HepG2 (cell line): ENCODE results near the gene ZC3H4. TPM values are rescaled to one million over a fixed set of nuclear protein-coding genes. Genes with fewer than 3 reads are reported as not detected.

ENCODE experiments used
- ATAC-seq: fragments of 200-7000 bp; cut with Tn5 transposase; 3 replicates; pipeline ENCODE4 v1.9.1; 2020; ENCODE audit warnings: mild to moderate bottlenecking, moderate library complexity
- BruUV-seq: library from RNA; stranded (reverse); fragments of 400-500 nt; replicated peaks from 2 replicates; lab custom pipeline; 2021; lab: Mats Ljungman, UMichigan
- CTCF ChIA-PET: fragments of 300-600 bp; formaldehyde crosslinking; extraction: SDS; loops from one replicate; lab custom pipeline; 2021; ENCODE audit warnings: low total read pairs, inconsistent platforms, low intra/inter-chr PET ratio; lab: Yijun Ruan, JAX
- POLR2A ChIA-PET: fragments of 350-600 bp; sonication (Branson Sonifier 250); formaldehyde crosslinking; loops from one replicate; lab custom pipeline; 2020; ENCODE audit warnings: antibody characterized with exemption, inconsistent platforms; lab: Yijun Ruan, JAX
- DNase-seq: peaks from one replicate; pipeline ENCODE4 v3.0.0-alpha.2; 2015; ENCODE audit warnings: low spot score
- FAIRE-seq: peaks from 3 replicates; lab custom pipeline; 2011; peaks lifted over from hg19 to GRCh38; lab: Jason Lieb, UNC
- H2AFZ ChIP-seq: one replicate; pipeline ENCODE4 v1.6.1; 2011; ENCODE audit warnings: low read length, inconsistent platforms
- H3K27ac ChIP-seq: fragments of 300-600 bp; 3 replicates; pipeline ENCODE4 v1.8.0; 2011; ENCODE audit warnings: mixed run types, mild to moderate bottlenecking, mixed read lengths, low read length, inconsistent platforms; ENCODE audit not compliant: insufficient read depth; ENCODE audit errors: extremely low read length
- H3K27me3 ChIP-seq, 2 experiments: fragments of 200-600 bp in 1 of 2; 2 replicates in 1 of 2; 3 replicates in 1 of 2; pipeline versions ENCODE4 v1.6.0 to v1.8.0; 2011; ENCODE audit warnings: low read length in 2 of 2, mild to moderate bottlenecking in 2 of 2, moderate library complexity in 2 of 2, inconsistent platforms in 1 of 2; ENCODE audit not compliant: insufficient read depth in 2 of 2, control insufficient read depth in 1 of 2
- H3K36me3 ChIP-seq, 2 experiments: fragments of 200-600 bp in 1 of 2; replicated peaks in 1 of 2; 2 replicates in 1 of 2; 3 replicates in 1 of 2; pipeline versions ENCODE4 v1.5.1 to v1.8.0; 2011; ENCODE audit warnings: low read length in 2 of 2, inconsistent platforms in 1 of 2; ENCODE audit not compliant: insufficient read depth in 2 of 2, control insufficient read depth in 1 of 2
- H3K4me1 ChIP-seq: 2 replicates; pipeline ENCODE4 v1.5.1; 2012; ENCODE audit warnings: low read length, inconsistent platforms; ENCODE audit not compliant: insufficient read depth
- H3K4me2 ChIP-seq: 2 replicates; pipeline ENCODE4 v1.6.0; 2011; ENCODE audit warnings: low read depth, low read length, inconsistent platforms
- H3K4me3 ChIP-seq, 3 experiments: fragments of 200-600 bp in 1 of 3; sonication (generic), shearing (Covaris generic) in 1 of 3; replicated peaks in 1 of 3; 2 replicates each; pipeline ENCODE4 v1.5.1; 2011 to 2016; ENCODE audit warnings: low read length in 3 of 3, inconsistent platforms in 2 of 3, low read depth in 2 of 3, mild to moderate bottlenecking in 2 of 3, control low read depth in 1 of 3, mixed read lengths in 1 of 3; ENCODE audit not compliant: insufficient read depth in 1 of 3
- H3K79me2 ChIP-seq: one replicate; pipeline ENCODE4 v1.6.1; 2011; ENCODE audit warnings: low read length, inconsistent platforms; ENCODE audit not compliant: insufficient read depth
- H3K9ac ChIP-seq: 2 replicates; pipeline ENCODE4 v1.6.0; 2011; ENCODE audit warnings: mild to moderate bottlenecking, low read depth, low read length, inconsistent platforms; ENCODE audit not compliant: insufficient read depth
- H3K9me3 ChIP-seq: 2 replicates; pipeline ENCODE4 v1.5.1; 2012; ENCODE audit warnings: mild to moderate bottlenecking, low read length
- H4K20me1 ChIP-seq: 2 replicates; pipeline ENCODE4 v1.6.0; 2011; ENCODE audit warnings: inconsistent platforms, mild to moderate bottlenecking, low read length, moderate library complexity; ENCODE audit not compliant: insufficient read depth
- FOXA1 ChIP-seq, 2 experiments: fragments of 450-650 bp in 1 of 2; sonication (generic) in 1 of 2; formaldehyde crosslinking in 1 of 2; IDR thresholded peaks; 2 replicates each; pipeline versions ENCODE4 v1.4.0 to v1.6.1; 2016 to 2020; ENCODE audit warnings: missing genetic modification reagents in 1 of 2
- FOXA3 ChIP-seq: IDR thresholded peaks from 2 replicates; pipeline ENCODE4 v1.6.1; 2016; ENCODE audit warnings: missing genetic modification reagents, missing compliant biosample characterization
- HNRNPH1 ChIP-seq: fragments of 200-400 bp; formaldehyde crosslinking; optimal IDR thresholded peaks from 2 replicates; pipeline ENCODE3; 2017; ENCODE audit warnings: mild to moderate bottlenecking, low read depth, low read length
- LCORL ChIP-seq, 2 experiments: fragments of 450-650 bp in 1 of 2; sonication (generic) in 1 of 2; formaldehyde crosslinking in 1 of 2; IDR thresholded peaks; 2 replicates each; pipeline versions ENCODE4 v1.5.0 to v1.6.1; 2017 to 2020; ENCODE audit warnings: antibody characterized with exemption in 1 of 2, missing genetic modification reagents in 1 of 2
- SAP130 ChIP-seq: IDR thresholded peaks from 2 replicates; pipeline ENCODE4 v1.6.1; 2016; ENCODE audit warnings: low read depth
- TEAD3 ChIP-seq: optimal IDR thresholded peaks from 2 replicates; pipeline ENCODE3; 2016; ENCODE audit warnings: borderline replicate concordance
- ZBTB3 ChIP-seq: sonication (generic); formaldehyde crosslinking; IDR thresholded peaks from 2 replicates; pipeline ENCODE4 v1.4.0; 2020; ENCODE audit warnings: low read depth, mild to moderate bottlenecking, moderate library complexity, missing genetic modification reagents, borderline replicate concordance
- ZFP36L1 ChIP-seq: sonication (generic); formaldehyde crosslinking; IDR thresholded peaks from 2 replicates; pipeline ENCODE4 v1.8.0; 2022; ENCODE audit warnings: mild to moderate bottlenecking, missing genetic modification reagents, moderate library complexity
- ZNF260 ChIP-seq: sonication (generic); formaldehyde crosslinking; IDR thresholded peaks from 2 replicates; pipeline ENCODE4 v1.4.0; 2020; ENCODE audit warnings: missing genetic modification reagents, low read depth, mild to moderate bottlenecking, borderline replicate concordance
- ZNF577 ChIP-seq: sonication (generic); formaldehyde crosslinking; IDR thresholded peaks from 2 replicates; pipeline ENCODE4 v1.4.0; 2020; ENCODE audit warnings: mild to moderate bottlenecking, low read depth, missing genetic modification reagents, borderline replicate concordance
- WGBS: methylation state at CpG from one replicate; pipeline ENCODE4 v1.1.6; 2017; ENCODE audit warnings: low lambda C conversion rate; 5-methylcytosine and 5-hydroxymethylcytosine counted together
- in situ Hi-C: cut with HindIII; loops from 2 replicates; pipeline ENCODE4 v1.10.0; 2017; ENCODE audit warnings: low pct_unique_long_range_greater_than_20kb; ENCODE audit not compliant: extremely low pct_ligation_motif_present
- intact Hi-C: fragments of 100-400 bp; cut with micrococcal nuclease; formaldehyde crosslinking; loops from one replicate; pipeline ENCODE4 v1.10.0; 2022; ENCODE audit not compliant: unreplicated experiment
- polyA plus RNA-seq, 8 experiments: library from polyadenylated mRNA; depleted of rRNA in 3 of 8; stranded (reverse) in 7 of 8; unstranded in 1 of 8; fragments of >200 nt; fragmentation: Illumina TruSeq in 4 of 8; extraction: Trizol in 4 of 8; gene quantifications; 2 replicates each; pipeline versions ENCODE4 v1.2.1 to v1.2.3, GENCODE V29; 2011 to 2016; ENCODE audit warnings: low read depth in 4 of 8, missing spikeins in 1 of 8, mixed read lengths in 1 of 8; ENCODE audit not compliant: insufficient read depth in 1 of 8
- total RNA-seq, 5 experiments: library from RNA; depleted of rRNA; stranded (reverse); fragments of >200 nt; fragmentation: Illumina TruSeq; extraction: Trizol; gene quantifications; 2 replicates each; pipeline ENCODE4 v1.2.3, GENCODE V29; 2016; ENCODE audit warnings: low read depth in 1 of 5
- TF ChIP-seq, protein P1 (sequence below): sonication (generic); formaldehyde crosslinking; IDR thresholded peaks from 2 replicates; pipeline ENCODE4 v1.5.0; 2020; ENCODE audit warnings: mild to moderate bottlenecking, missing genetic modification reagents
- TF ChIP-seq, protein P2 (sequence below): IDR thresholded peaks from 2 replicates; pipeline ENCODE4 v1.4.0; 2020; ENCODE audit warnings: mild to moderate bottlenecking, missing genetic modification reagents

Gene ZC3H4
- total and polyA plus RNA-seq, 2 of the 13 experiments (the other 11 are each of a cell fraction or from before 2014, with no cell fraction given), result 1.8 to 10.7 TPM

- Histone ChIP-seq H3K9me3 (no peaks in the 10 kb centered on the region), H3K27ac (no peak overlapping the region), H3K4me2 (peak overlapping the region; percentile 28)
- FAIRE-seq (peak; percentile 50), DNase-seq (peak; percentile 58), ATAC-seq (peak; percentile 84)
- intact Hi-C loops, result no loop called here
- TF ChIP-seq SAP130 (CRISPR knock-in tag) (peak; percentile 38), ZBTB3 (peak; percentile 82; the same call in 1 of the 2 replicates), ZNF260 (CRISPR knock-in tag) (0 out of 2 replicates have a peak, but pooled peaks have one; percentile 40), ZFP36L1 (CRISPR knock-in tag) (no peak), LCORL (IDR thresholded peaks at IDR 0.05) (peak; percentile 4; the same call in 1 of the 2 replicates), LCORL (CRISPR knock-in tag; IDR thresholded peaks at IDR 0.05) (no peak), TEAD3 (CRISPR knock-in tag) (peak; percentile 97), HNRNPH1 (no peak), FOXA1 (IDR thresholded peaks at IDR 0.05) (no peak), FOXA1 (CRISPR knock-in tag; IDR thresholded peaks at IDR 0.05) (peak; percentile 35; the same call in 1 of the 2 replicates), FOXA3 (CRISPR knock-in tag) (peak; percentile 29; the same call in 1 of the 2 replicates), ZNF577 (no peak)
- TF ChIP-seq, protein P1, sequence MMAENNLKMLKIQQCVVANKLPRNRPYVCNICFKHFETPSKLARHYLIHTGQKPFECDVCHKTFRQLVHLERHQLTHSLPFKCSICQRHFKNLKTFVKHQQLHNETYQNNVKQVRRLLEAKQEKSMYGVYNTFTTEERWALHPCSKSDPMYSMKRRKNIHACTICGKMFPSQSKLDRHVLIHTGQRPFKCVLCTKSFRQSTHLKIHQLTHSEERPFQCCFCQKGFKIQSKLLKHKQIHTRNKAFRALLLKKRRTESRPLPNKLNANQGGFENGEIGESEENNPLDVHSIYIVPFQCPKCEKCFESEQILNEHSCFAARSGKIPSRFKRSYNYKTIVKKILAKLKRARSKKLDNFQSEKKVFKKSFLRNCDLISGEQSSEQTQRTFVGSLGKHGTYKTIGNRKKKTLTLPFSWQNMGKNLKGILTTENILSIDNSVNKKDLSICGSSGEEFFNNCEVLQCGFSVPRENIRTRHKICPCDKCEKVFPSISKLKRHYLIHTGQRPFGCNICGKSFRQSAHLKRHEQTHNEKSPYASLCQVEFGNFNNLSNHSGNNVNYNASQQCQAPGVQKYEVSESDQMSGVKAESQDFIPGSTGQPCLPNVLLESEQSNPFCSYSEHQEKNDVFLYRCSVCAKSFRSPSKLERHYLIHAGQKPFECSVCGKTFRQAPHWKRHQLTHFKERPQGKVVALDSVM (CRISPR knock-in tag), result peak; percentile 78
- TF ChIP-seq, protein P2, sequence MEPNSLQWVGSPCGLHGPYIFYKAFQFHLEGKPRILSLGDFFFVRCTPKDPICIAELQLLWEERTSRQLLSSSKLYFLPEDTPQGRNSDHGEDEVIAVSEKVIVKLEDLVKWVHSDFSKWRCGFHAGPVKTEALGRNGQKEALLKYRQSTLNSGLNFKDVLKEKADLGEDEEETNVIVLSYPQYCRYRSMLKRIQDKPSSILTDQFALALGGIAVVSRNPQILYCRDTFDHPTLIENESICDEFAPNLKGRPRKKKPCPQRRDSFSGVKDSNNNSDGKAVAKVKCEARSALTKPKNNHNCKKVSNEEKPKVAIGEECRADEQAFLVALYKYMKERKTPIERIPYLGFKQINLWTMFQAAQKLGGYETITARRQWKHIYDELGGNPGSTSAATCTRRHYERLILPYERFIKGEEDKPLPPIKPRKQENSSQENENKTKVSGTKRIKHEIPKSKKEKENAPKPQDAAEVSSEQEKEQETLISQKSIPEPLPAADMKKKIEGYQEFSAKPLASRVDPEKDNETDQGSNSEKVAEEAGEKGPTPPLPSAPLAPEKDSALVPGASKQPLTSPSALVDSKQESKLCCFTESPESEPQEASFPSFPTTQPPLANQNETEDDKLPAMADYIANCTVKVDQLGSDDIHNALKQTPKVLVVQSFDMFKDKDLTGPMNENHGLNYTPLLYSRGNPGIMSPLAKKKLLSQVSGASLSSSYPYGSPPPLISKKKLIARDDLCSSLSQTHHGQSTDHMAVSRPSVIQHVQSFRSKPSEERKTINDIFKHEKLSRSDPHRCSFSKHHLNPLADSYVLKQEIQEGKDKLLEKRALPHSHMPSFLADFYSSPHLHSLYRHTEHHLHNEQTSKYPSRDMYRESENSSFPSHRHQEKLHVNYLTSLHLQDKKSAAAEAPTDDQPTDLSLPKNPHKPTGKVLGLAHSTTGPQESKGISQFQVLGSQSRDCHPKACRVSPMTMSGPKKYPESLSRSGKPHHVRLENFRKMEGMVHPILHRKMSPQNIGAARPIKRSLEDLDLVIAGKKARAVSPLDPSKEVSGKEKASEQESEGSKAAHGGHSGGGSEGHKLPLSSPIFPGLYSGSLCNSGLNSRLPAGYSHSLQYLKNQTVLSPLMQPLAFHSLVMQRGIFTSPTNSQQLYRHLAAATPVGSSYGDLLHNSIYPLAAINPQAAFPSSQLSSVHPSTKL (CRISPR knock-in tag), result peak; percentile 22; the same call in 1 of the 2 replicates
- TF ChIP-seq, all 625 proteins: peak for 9
- POLR2A ChIA-PET, result interaction anchor here (2.8 to 5.1 kb wide), 2 partner anchors 9 to 42 kb away, joined by 19 to 27 read pairs; partner anchors contain the start of gene ZC3H4
- H3K4me1 ChIP-seq, result peaks cover 41% of the 10 kb centered on the region
- H2AFZ ChIP-seq, result no peak overlapping the region
- no peak overlapping the region for H3K4me3 ChIP-seq
- CTCF ChIA-PET, result interaction anchor here (1.9 kb wide), 1 partner anchor 43 kb away, joined by 11 read pairs; no protein-coding TSS in a partner anchor
- no peaks in the 10 kb centered on the region for H3K27me3 ChIP-seq
- 40% methylated on average over 13 of the region's 14 CpGs for WGBS
- no peaks in the 10 kb centered on the region for H3K36me3 ChIP-seq
- H3K9ac ChIP-seq, result no peak overlapping the region
- BruUV-seq, result no TSS peak
- in situ Hi-C loops, result loop anchor here (10.0 kb wide), 1 partner anchor 98 kb away; no protein-coding TSS in a partner anchor
- H3K79me2 ChIP-seq, result no peaks in the 10 kb centered on the region
- no peaks in the 10 kb centered on the region for H4K20me1 ChIP-seq
Measured at GRCh38 chr19:47122359-47123335, 9.1 kb upstream of the ZC3H4 start.
